BE2C (cell line): ENCODE results near the gene EPHA8.

ENCODE experiments used
- DNase-seq: peaks from one replicate; pipeline ENCODE4 v3.0.0-alpha.2; 2020
- H3K27me3 ChIP-seq: fragments of 250-450 bp; sonication (Bioruptor Pico); 2 replicates; pipeline ENCODE4 v1.5.1; 2020; ENCODE audit warnings: mild to moderate bottlenecking
- H3K36me3 ChIP-seq: fragments of 250-450 bp; sonication (Bioruptor Pico); 2 replicates; pipeline ENCODE4 v1.5.1; 2020; ENCODE audit warnings: mild to moderate bottlenecking
- H3K4me1 ChIP-seq: fragments of 250-450 bp; sonication (Bioruptor Pico); 2 replicates; pipeline ENCODE4 v1.5.1; 2020
- H3K4me3 ChIP-seq: 2 replicates; pipeline ENCODE4 v1.5.1; 2011; ENCODE audit warnings: low read depth, low read length
- H3K9me3 ChIP-seq: fragments of 250-450 bp; sonication (Bioruptor Pico); 2 replicates; pipeline ENCODE4 v1.5.1; 2020
- CTCF ChIP-seq: IDR thresholded peaks from 2 replicates; pipeline ENCODE4 v1.5.1; 2012; ENCODE audit warnings: mild to moderate bottlenecking, low read depth, low read length

EPHA8 gene

GRCh38 chr1:22595108-22595507, 31.8 kb downstream of the EPHA8 start:
- no peak for TF ChIP-seq CTCF
- no peaks in the 10 kb centered on the region for H3K9me3 ChIP-seq
- DNase-seq, result no peak
- H3K4me3 ChIP-seq, result no peak overlapping the region
- no peaks in the 10 kb centered on the region for H3K36me3 ChIP-seq
- H3K27me3 ChIP-seq, result no peaks in the 10 kb centered on the region
- H3K4me1 ChIP-seq, result no peaks in the 10 kb centered on the region

- Histone ChIP-seq H3K4me1 (no peaks in the 10 kb centered on the region), H3K9me3 (no peaks in the 10 kb centered on the region), H3K36me3 (no peaks in the 10 kb centered on the region), H3K27me3 (no peaks in the 10 kb centered on the region), H3K4me3 (no peak overlapping the region)
- no peak for TF ChIP-seq CTCF
- no peak for DNase-seq
Observed at GRCh38 chr1:22597301-22597965, 34.1 kb downstream of the EPHA8 start.

GRCh38 chr1:22597996-22598395, 34.7 kb downstream of the EPHA8 start:
- Histone ChIP-seq H3K36me3 (no peaks in the 10 kb centered on the region), H3K27me3 (no peaks in the 10 kb centered on the region), H3K4me1 (no peaks in the 10 kb centered on the region), H3K4me3 (no peak overlapping the region), H3K9me3 (no peaks in the 10 kb centered on the region)
- DNase-seq, result no peak
- TF ChIP-seq CTCF, result no peak

DNA sequence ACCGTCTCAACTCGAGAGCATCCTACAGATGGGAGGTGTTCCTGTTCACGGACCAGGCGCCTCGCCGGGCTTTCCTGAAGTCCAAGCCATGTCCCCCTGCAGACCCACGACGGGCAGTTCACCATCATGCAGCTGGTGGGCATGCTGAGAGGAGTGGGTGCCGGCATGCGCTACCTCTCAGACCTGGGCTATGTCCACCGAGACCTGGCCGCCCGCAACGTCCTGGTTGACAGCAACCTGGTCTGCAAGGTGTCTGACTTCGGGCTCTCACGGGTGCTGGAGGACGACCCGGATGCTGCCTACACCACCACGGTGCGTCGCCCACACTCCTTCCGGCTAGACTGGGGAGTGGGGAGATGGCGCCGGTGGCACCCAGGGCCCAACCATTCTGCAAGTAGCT, 35.4 kb downstream of the EPHA8 start:
- DNase-seq, result no peak
- Histone ChIP-seq H3K36me3 (no peaks in the 10 kb centered on the region), H3K9me3 (no peaks in the 10 kb centered on the region), H3K4me3 (no peak overlapping the region), H3K4me1 (no peaks in the 10 kb centered on the region), H3K27me3 (no peaks in the 10 kb centered on the region)
- no peak for TF ChIP-seq CTCF

- no peak for DNase-seq
- no peaks in the 10 kb centered on the region for H3K4me1 ChIP-seq
- no peaks in the 10 kb centered on the region for H3K36me3 ChIP-seq
- H3K9me3 ChIP-seq, result no peaks in the 10 kb centered on the region
- H3K4me3 ChIP-seq, result no peak overlapping the region
- TF ChIP-seq CTCF, result no peak
- H3K27me3 ChIP-seq, result no peaks in the 10 kb centered on the region
Observed at GRCh38 chr1:22600071-22600816, 37.0 kb downstream of the EPHA8 start.

DNA sequence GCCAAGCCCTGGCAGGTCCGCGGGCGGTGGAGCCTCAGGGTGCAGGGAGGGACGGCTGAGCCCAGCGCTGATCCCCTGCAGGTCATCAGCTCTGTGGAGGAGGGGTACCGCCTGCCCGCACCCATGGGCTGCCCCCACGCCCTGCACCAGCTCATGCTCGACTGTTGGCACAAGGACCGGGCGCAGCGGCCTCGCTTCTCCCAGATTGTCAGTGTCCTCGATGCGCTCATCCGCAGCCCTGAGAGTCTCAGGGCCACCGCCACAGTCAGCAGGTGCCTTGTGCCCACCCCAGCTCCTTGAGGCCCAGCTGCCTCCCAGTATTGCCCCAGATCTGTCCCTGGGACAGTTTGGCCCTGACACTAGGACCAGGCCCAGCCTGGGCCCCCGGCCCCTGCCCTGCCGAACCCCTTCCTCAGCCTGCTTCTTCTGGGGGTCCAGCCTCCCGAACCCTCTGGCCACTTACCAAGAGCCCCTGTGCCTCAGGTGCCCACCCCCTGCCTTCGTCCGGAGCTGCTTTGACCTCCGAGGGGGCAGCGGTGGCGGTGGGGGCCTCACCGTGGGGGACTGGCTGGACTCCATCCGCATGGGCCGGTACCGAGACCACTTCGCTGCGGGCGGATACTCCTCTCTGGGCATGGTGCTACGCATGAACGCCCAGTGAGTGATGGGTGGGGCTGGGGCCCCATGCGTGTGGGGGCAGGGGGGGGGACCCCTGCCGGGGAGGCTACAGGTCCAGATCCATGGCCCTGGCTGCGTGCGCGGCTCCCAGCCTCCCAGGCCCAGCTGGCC, 37.7 kb downstream of the EPHA8 start:
- TF ChIP-seq CTCF, result no peak
- no peaks in the 10 kb centered on the region for H3K36me3 ChIP-seq
- H3K9me3 ChIP-seq, result no peaks in the 10 kb centered on the region
- no peak for DNase-seq
- H3K4me1 ChIP-seq, result no peaks in the 10 kb centered on the region
- H3K4me3 ChIP-seq, result no peak overlapping the region
- H3K27me3 ChIP-seq, result no peaks in the 10 kb centered on the region
